H9 (cell line): Measurements from ENCODE around the gene TGFBR2. TPM values are rescaled to one million over a fixed set of nuclear protein-coding genes. Genes with fewer than 3 reads are reported as not detected.

Experiments used
- DNase-seq: peaks from one replicate; pipeline ENCODE4 v3.0.0-alpha.2; 2017
- H2AFZ ChIP-seq: one replicate; pipeline ENCODE4 v1.6.1; 2013; ENCODE audit warnings: mild to moderate bottlenecking, low read length, control low read depth, moderate library complexity
- H2AK5ac ChIP-seq: 2 replicates; pipeline ENCODE4 v1.6.1; 2013; ENCODE audit warnings: low read length, control low read depth, mixed read lengths; ENCODE audit not compliant: insufficient read length
- H2BK120ac ChIP-seq: one replicate; pipeline ENCODE4 v1.6.1; 2013; ENCODE audit warnings: low read depth, mild to moderate bottlenecking, low read length, control low read depth, inconsistent platforms; ENCODE audit not compliant: poor library complexity, severe bottlenecking
- H2BK12ac ChIP-seq: 2 replicates; pipeline ENCODE4 v1.6.1; 2013; ENCODE audit warnings: low read length, control low read depth, mixed read lengths, low read depth; ENCODE audit not compliant: insufficient read length
- H2BK15ac ChIP-seq: 2 replicates; pipeline ENCODE4 v1.6.1; 2013; ENCODE audit warnings: low read depth, low read length, control low read depth
- H2BK20ac ChIP-seq: one replicate; pipeline ENCODE4 v1.6.1; 2013; ENCODE audit warnings: low read depth, mild to moderate bottlenecking, low read length, control low read depth, inconsistent platforms; ENCODE audit not compliant: poor library complexity, severe bottlenecking
- H2BK5ac ChIP-seq: 2 replicates; pipeline ENCODE4 v1.6.1; 2013; ENCODE audit warnings: low read length, control low read depth, mixed read lengths; ENCODE audit not compliant: insufficient read length
- H3K14ac ChIP-seq: 2 replicates; pipeline ENCODE4 v1.6.1; 2013; ENCODE audit warnings: low read length, control low read depth; ENCODE audit not compliant: insufficient read depth
- H3K18ac ChIP-seq: 2 replicates; pipeline ENCODE4 v1.6.1; 2013; ENCODE audit warnings: low read depth, mild to moderate bottlenecking, mixed read lengths, low read length, control low read depth; ENCODE audit not compliant: insufficient read length
- H3K23ac ChIP-seq: 2 replicates; pipeline ENCODE4 v1.6.1; 2013; ENCODE audit warnings: low read length, control low read depth, mixed read lengths, low read depth; ENCODE audit not compliant: insufficient read length
- H3K23me2 ChIP-seq: 2 replicates; pipeline ENCODE4 v1.6.1; 2013; ENCODE audit warnings: low read depth, mild to moderate bottlenecking, mixed read lengths, low read length, control low read depth; ENCODE audit not compliant: insufficient read length, poor library complexity, severe bottlenecking
- H3K27ac ChIP-seq: 2 replicates; pipeline ENCODE4 v1.5.1; 2013; ENCODE audit warnings: low read length, control low read depth, mixed read lengths, low read depth; ENCODE audit not compliant: insufficient read length
- H3K27me3 ChIP-seq: 2 replicates; pipeline ENCODE4 v1.6.1; 2013; ENCODE audit warnings: low read length, control low read depth, inconsistent platforms; ENCODE audit not compliant: insufficient read depth
- H3K4ac ChIP-seq: 2 replicates; pipeline ENCODE4 v1.6.1; 2013; ENCODE audit warnings: low read depth, mild to moderate bottlenecking, control low read depth, inconsistent platforms, low read length, moderate library complexity
- H3K4me1 ChIP-seq: 2 replicates; pipeline ENCODE4 v1.6.1; 2013; ENCODE audit warnings: low read length, control low read depth, inconsistent platforms; ENCODE audit not compliant: insufficient read depth
- H3K4me2 ChIP-seq: 2 replicates; pipeline ENCODE4 v1.6.1; 2013; ENCODE audit warnings: low read length, control low read depth, mixed read lengths; ENCODE audit not compliant: insufficient read length, insufficient read depth
- H3K56ac ChIP-seq: 2 replicates; pipeline ENCODE4 v1.6.1; 2013; ENCODE audit warnings: low read depth, mild to moderate bottlenecking, mixed read lengths, low read length, control low read depth; ENCODE audit not compliant: insufficient read length
- H3K79me1 ChIP-seq: 2 replicates; pipeline ENCODE4 v1.6.1; 2013; ENCODE audit warnings: low read depth, mild to moderate bottlenecking, moderate library complexity, low read length, control low read depth, inconsistent platforms; ENCODE audit not compliant: insufficient read depth, poor library complexity, severe bottlenecking
- H3K79me2 ChIP-seq: 2 replicates; pipeline ENCODE4 v1.6.1; 2013; ENCODE audit warnings: low read length, control low read depth, inconsistent platforms; ENCODE audit not compliant: insufficient read depth
- H3K9ac ChIP-seq: 2 replicates; pipeline ENCODE4 v1.6.1; 2013; ENCODE audit warnings: low read length, control low read depth, mixed read lengths; ENCODE audit not compliant: insufficient read length; ENCODE audit errors: extremely low read depth
- H3K9me3 ChIP-seq: one replicate; pipeline ENCODE4 v1.6.1; 2013; ENCODE audit warnings: low read depth, low read length, inconsistent platforms; ENCODE audit not compliant: control insufficient read depth
- H3T11ph ChIP-seq: one replicate; pipeline ENCODE4 v1.6.1; 2013; ENCODE audit warnings: mild to moderate bottlenecking, low read length, control low read depth, inconsistent platforms
- H4K20me1 ChIP-seq: one replicate; pipeline ENCODE4 v1.6.1; 2013; ENCODE audit not compliant: control insufficient read depth, insufficient read length, insufficient read depth
- H4K5ac ChIP-seq: 2 replicates; pipeline ENCODE4 v1.6.1; 2013; ENCODE audit warnings: low read depth, mild to moderate bottlenecking, mixed read lengths, low read length, control low read depth; ENCODE audit not compliant: insufficient read length
- H4K8ac ChIP-seq: replicated peaks from 2 replicates; pipeline ENCODE4 v1.6.1; 2013; ENCODE audit warnings: low read length, control low read depth, mixed read lengths, low read depth; ENCODE audit not compliant: insufficient read length
- H4K91ac ChIP-seq: 2 replicates; pipeline ENCODE4 v1.6.1; 2013; ENCODE audit warnings: low read depth, mild to moderate bottlenecking, moderate library complexity, mixed read lengths, low read length, control low read depth; ENCODE audit not compliant: insufficient read length
- H3K27ac Mint-ChIP-seq, 3 experiments: 2 replicates in 2 of 3; 3 replicates in 1 of 3; pipeline ENCODE4 v1.8.0; 2020 to 2021; ENCODE audit warnings: mixed read lengths in 3 of 3, mild to moderate bottlenecking in 1 of 3, moderate library complexity in 1 of 3
- H3K27me3 Mint-ChIP-seq: 2 replicates; pipeline ENCODE4 v1.8.0; 2021; ENCODE audit warnings: low read depth, mild to moderate bottlenecking, moderate library complexity, mixed read lengths
- H3K36me3 Mint-ChIP-seq, 3 experiments: 2 replicates in 2 of 3; 3 replicates in 1 of 3; pipeline ENCODE4 v1.8.0; 2020 to 2021; ENCODE audit warnings: low read depth in 3 of 3, mixed read lengths in 3 of 3; ENCODE audit not compliant: insufficient read depth in 1 of 3
- H3K4me1 Mint-ChIP-seq, 2 experiments: 2 replicates each; pipeline ENCODE4 v1.8.0; 2020; ENCODE audit warnings: mixed read lengths in 2 of 2
- H3K4me3 Mint-ChIP-seq, 2 experiments: 2 replicates in 1 of 2; 3 replicates in 1 of 2; pipeline ENCODE4 v1.8.0; 2020 to 2021; ENCODE audit warnings: mild to moderate bottlenecking in 2 of 2, mixed read lengths in 2 of 2, moderate library complexity in 1 of 2
- H3K9me3 Mint-ChIP-seq, 2 experiments: 2 replicates in 1 of 2; 3 replicates in 1 of 2; pipeline ENCODE4 v1.8.0; 2020; ENCODE audit warnings: mild to moderate bottlenecking in 2 of 2, mixed read lengths in 2 of 2, moderate library complexity in 1 of 2
- CTCF ChIP-seq: fragments of 200-600 bp; sonication (generic); conservative IDR thresholded peaks from 3 replicates; pipeline ENCODE4 v1.8.0; 2021; ENCODE audit warnings: antibody characterized with exemption, mild to moderate bottlenecking
- WGBS: extraction: QIAGEN DNeasy Blood & Tissue Kit; methylation state at CpG from one replicate; pipeline ENCODE4 v1.1.7; 2013; ENCODE audit warnings: missing lambda C conversion rate, low lambda C conversion rate, mixed read lengths; ENCODE audit not compliant: insufficient read length; ENCODE audit errors: extremely low coverage; 5-methylcytosine and 5-hydroxymethylcytosine counted together
- total RNA-seq: library from RNA; stranded (reverse); gene quantifications from 2 replicates; pipeline ENCODE4 v1.2.1, GENCODE V29; 2021

The TGFBR2 gene
- total RNA-seq, 1 experiment from 2014 or later, result 10.6 TPM

GRCh38 chr3:30578986-30579579, 27.3 kb upstream of the TGFBR2 start:
- Mint-ChIP-seq H3K27ac (no peak overlapping the region), H3K36me3 (no peaks in the 10 kb centered on the region; a peak in 1 of 7 replicates), H3K4me3 (no peak overlapping the region), H3K4me1 (peaks cover 14 to 17% of the 10 kb centered on the region in 2 experiments), H3K9me3 (no peaks in the 10 kb centered on the region), H3K27me3 (no peaks in the 10 kb centered on the region)
- Histone ChIP-seq H4K8ac (no peak overlapping the region), H3K23ac (no peak overlapping the region), H3K4me2 (no peak overlapping the region), H4K20me1 (no peaks in the 10 kb centered on the region), H3K9me3 (no peaks in the 10 kb centered on the region), H3K18ac (no peak overlapping the region), H2BK5ac (no peak overlapping the region), H3K79me2 (no peaks in the 10 kb centered on the region), H4K5ac (no peak overlapping the region), H2BK20ac (no peak overlapping the region), H3K9ac (no peak overlapping the region), H2BK120ac (no peak overlapping the region), H3K27ac (no peak overlapping the region), H2AFZ (no peak overlapping the region), H2BK15ac (no peak overlapping the region), H2AK5ac (no peak overlapping the region), H4K91ac (no peak overlapping the region), H3K14ac (no peak overlapping the region), H2BK12ac (no peak overlapping the region), H3K56ac (no peak overlapping the region), H3T11ph (no peak overlapping the region), H3K4ac (no peak overlapping the region), H3K79me1 (no peaks in the 10 kb centered on the region), H3K4me1 (peaks cover 6% of the 10 kb centered on the region; the same call in 1 of the 2 replicates), H3K23me2 (no peaks in the 10 kb centered on the region), H3K27me3 (no peaks in the 10 kb centered on the region)
- no peak for DNase-seq
- no peak for TF ChIP-seq CTCF
- no CpG with 5 or more reads among the region's 4 CpGs for WGBS
